Measurements from ENCODE around the gene HOXB2.

GRCh38 chr17:48537316-48537715, 7.6 kb downstream of the HOXB2 start:
- no peak for TF ChIP-seq CTCF (IDR thresholded peaks at IDR 0.05; ENCODE audit: low read length)
- no peak for TF ChIP-seq EZH2 (IDR thresholded peaks at IDR 0.05; ENCODE audit: borderline replicate concordance, low read length)
